Loucy (cell line): ENCODE results near the gene MRPS16.

Source experiments
- EZH2phosphoT487 ChIP-seq: fragments of 200-600 bp; IDR thresholded peaks from 2 replicates; pipeline ENCODE4 v1.6.1; 2018; ENCODE audit warnings: antibody characterized with exemption, mild to moderate bottlenecking, moderate library complexity, borderline replicate concordance
- TF ChIP-seq, protein P1 (sequence below): fragments of 200-600 bp; sonication (generic); conservative IDR thresholded peaks from 2 replicates; pipeline ENCODE4 v1.5.1; 2014; ENCODE audit warnings: mild to moderate bottlenecking, antibody characterized with exemption, low read length

DNA sequence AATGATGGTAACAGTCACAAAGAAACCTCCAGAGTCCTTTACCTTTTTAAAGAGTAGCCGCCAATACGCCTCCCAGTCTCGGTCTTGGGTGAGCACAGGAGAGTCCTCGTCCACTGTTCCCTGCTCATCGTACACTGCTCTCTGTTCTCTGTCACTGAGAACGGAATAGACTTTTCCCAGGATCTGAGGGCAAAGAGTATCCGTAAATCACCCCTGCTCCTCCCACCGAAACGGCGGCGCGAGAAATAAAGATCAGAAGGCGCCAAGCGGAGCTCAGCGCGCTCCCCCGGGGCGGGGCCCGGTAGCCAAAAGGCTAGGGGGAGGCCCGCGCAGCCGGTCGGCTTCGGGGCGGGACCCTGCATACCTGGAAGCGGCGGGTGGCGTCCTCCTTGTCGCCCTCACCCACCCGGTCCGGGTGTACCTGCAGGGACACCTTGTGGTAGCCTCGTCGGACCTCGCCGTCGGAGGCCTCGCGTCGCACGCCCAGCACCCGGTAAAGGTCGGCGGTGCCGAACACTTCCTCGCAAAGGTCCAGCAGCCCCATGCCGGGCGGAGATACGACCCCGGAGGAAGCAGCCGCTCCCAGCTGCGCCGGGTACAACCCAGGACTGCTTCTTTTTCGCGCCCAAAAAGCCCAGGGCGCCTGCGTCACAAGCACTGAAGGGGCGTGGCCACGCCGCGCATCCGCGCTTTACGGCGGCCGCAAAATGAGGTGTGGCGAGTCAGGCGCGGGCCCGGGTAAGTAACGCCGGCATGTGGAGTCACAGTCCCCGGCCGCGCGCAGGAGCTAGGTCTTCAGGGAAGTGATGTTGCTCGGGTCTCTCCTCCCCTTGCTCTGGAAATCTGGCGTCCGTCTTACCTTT is 5.6 kb downstream of the MRPS16 start, which contains the start of gene DNAJC9:
- TF ChIP-seq, protein P1, sequence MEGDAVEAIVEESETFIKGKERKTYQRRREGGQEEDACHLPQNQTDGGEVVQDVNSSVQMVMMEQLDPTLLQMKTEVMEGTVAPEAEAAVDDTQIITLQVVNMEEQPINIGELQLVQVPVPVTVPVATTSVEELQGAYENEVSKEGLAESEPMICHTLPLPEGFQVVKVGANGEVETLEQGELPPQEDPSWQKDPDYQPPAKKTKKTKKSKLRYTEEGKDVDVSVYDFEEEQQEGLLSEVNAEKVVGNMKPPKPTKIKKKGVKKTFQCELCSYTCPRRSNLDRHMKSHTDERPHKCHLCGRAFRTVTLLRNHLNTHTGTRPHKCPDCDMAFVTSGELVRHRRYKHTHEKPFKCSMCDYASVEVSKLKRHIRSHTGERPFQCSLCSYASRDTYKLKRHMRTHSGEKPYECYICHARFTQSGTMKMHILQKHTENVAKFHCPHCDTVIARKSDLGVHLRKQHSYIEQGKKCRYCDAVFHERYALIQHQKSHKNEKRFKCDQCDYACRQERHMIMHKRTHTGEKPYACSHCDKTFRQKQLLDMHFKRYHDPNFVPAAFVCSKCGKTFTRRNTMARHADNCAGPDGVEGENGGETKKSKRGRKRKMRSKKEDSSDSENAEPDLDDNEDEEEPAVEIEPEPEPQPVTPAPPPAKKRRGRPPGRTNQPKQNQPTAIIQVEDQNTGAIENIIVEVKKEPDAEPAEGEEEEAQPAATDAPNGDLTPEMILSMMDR: no peak; the same call in 1 of the 2 replicates
- no peak for TF ChIP-seq EZH2phosphoT487
